RWPE1 (cell line): ENCODE results near the gene MAS1L.

Experiments
- CTCF ChIA-PET: fragments of 350-600 bp; sonication (Branson Sonifier 250); formaldehyde crosslinking; extraction: SDS; loops from one replicate; lab custom pipeline; 2021; lab: Yijun Ruan, JAX
- POLR2A ChIA-PET: fragments of 400-600 bp; formaldehyde crosslinking; extraction: SDS; loops from one replicate; lab custom pipeline; 2020; ENCODE audit warnings: antibody characterized with exemption; ENCODE audit not compliant: low non-redundant PET; lab: Yijun Ruan, JAX
- DNase-seq: peaks from one replicate; pipeline ENCODE4 v3.0.0; 2012; ENCODE audit warnings: low spot score
- H3K27ac ChIP-seq: fragments of 450-650 bp; 2 replicates; pipeline ENCODE4 v1.5.1; 2017
- CTCF ChIP-seq: fragments of 450-650 bp; conservative IDR thresholded peaks from 2 replicates; pipeline ENCODE4 v1.5.1; 2017; ENCODE audit warnings: low read depth, mild to moderate bottlenecking

Gene MAS1L

GRCh38 chr6:29528300-29528931 lies 40.7 kb upstream of the MAS1L start:
- POLR2A ChIA-PET = no interaction called here
- no peak for TF ChIP-seq CTCF
- DNase-seq = no peak
- CTCF ChIA-PET = no interaction called here
- H3K27ac ChIP-seq = no peak overlapping the region

DNA sequence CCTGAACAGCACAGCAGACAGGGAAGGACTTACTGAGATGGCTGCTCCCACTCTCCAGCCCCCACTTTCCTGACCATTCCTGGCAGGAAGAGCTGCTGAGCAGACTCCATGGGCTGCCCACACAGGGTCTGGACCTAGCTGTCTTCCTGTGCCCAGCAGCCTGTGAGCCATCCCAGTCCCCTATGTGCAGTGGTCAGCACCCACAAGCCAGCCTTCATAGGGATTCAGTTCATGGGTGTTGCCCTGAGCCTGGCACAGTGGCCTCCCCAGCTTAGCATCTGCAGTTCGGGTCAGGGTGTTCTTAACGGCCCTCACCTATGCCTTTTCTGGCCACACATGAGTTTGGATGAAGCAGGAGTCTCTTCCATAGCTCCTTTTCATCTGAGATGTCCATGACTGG lies 39.8 kb upstream of the MAS1L start:
- ChIA-PET POLR2A (no interaction called here), CTCF (no interaction called here)
- TF ChIP-seq CTCF = no peak
- no peak overlapping the region for H3K27ac ChIP-seq
- no peak for DNase-seq

DNA sequence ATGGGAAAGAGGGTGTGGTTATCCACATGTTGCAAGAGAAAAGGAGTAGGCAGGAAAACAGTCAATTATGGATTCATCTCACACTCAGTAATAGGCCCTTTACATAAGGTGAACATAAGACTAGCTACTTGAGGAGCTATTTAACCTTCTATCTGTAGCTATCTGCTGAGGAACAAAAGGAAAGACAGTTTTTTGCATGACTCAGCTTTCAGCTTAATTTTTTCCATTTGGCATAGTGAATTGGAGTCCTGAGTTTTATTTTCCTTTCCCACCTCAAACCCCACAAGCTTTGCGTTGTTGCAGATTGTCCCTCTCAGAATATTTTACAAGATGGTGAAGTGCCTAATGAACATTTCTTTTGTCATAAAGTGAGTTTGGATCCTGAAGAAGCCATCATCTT lies 39.4 kb upstream of the MAS1L start:
- CTCF ChIA-PET = no interaction called here
- POLR2A ChIA-PET = no interaction called here
- TF ChIP-seq CTCF = no peak
- DNase-seq = no peak
- no peak overlapping the region for H3K27ac ChIP-seq

DNA sequence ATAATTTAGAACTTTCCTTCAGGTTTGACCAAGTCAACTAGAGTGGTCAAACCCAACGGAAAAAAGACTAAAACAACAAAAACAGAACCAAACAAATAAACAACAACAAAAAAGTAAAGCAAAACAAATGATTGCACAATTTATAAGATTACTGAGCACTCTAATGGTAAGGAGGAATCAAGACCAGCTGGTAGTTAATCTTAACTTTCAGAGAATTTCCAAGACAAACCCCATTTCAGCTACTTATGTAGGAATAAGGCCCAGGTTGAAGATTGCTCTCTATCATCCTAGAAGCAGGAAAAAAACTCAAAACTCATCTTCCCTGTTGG lies 37.5 kb upstream of the MAS1L start:
- CTCF ChIA-PET = no interaction called here
- POLR2A ChIA-PET = no interaction called here
- TF ChIP-seq CTCF = no peak
- DNase-seq = no peak
- no peak overlapping the region for H3K27ac ChIP-seq

- no peak for TF ChIP-seq CTCF
- no peak for DNase-seq
- H3K27ac ChIP-seq = no peak overlapping the region
- CTCF ChIA-PET = no interaction called here
- POLR2A ChIA-PET = no interaction called here
Observed at GRCh38 chr6:29524444-29525310, 36.9 kb upstream of the MAS1L start.

DNA sequence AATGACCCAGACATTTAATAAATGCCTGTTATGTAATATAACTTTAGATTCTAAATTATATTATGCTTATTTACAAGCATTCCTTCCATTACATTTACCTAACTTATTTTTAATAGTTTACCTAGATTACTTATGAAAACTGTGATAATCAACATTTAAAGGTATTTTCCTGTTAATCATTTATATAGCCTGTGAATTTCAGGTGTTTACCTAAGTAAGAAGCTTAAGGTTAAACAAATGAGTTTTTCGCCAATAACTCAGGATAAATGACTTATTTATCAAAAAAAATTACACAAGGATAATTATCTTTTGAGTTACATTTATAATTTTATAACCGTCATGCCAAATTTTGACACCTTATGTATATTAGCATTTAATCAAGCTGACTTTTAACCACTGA lies 36.3 kb upstream of the MAS1L start:
- TF ChIP-seq CTCF = no peak
- POLR2A ChIA-PET = no interaction called here
- CTCF ChIA-PET = interaction anchor here (0.5 kb wide), 1 partner anchor 66 kb away, joined by 3 read pairs; no protein-coding TSS in a partner anchor
- no peak overlapping the region for H3K27ac ChIP-seq
- no peak for DNase-seq
